HFF-Myc (cell line): ENCODE data around the gene TGFBR3L.

Source experiments
- DNase-seq: peaks from one replicate; pipeline ENCODE4 v3.0.0-alpha.2; 2011; ENCODE audit warnings: low read depth; ENCODE audit errors: extremely low read depth
- H3K4me3 ChIP-seq: replicated peaks from 2 replicates; pipeline ENCODE4 v1.5.1; 2011; ENCODE audit warnings: low read depth, mild to moderate bottlenecking, control low read depth, low read length
- CTCF ChIP-seq: IDR thresholded peaks from 2 replicates; pipeline ENCODE4 v1.5.1; 2012; ENCODE audit warnings: mild to moderate bottlenecking, low read depth, low read length, control low read depth; ENCODE audit errors: missing control alignments

The TGFBR3L gene

GRCh38 chr19:7923295-7924191 lies 8.9 kb downstream of the TGFBR3L start:
- no peak for TF ChIP-seq CTCF
- no peak overlapping the region for H3K4me3 ChIP-seq
- DNase-seq = no peak

DNA sequence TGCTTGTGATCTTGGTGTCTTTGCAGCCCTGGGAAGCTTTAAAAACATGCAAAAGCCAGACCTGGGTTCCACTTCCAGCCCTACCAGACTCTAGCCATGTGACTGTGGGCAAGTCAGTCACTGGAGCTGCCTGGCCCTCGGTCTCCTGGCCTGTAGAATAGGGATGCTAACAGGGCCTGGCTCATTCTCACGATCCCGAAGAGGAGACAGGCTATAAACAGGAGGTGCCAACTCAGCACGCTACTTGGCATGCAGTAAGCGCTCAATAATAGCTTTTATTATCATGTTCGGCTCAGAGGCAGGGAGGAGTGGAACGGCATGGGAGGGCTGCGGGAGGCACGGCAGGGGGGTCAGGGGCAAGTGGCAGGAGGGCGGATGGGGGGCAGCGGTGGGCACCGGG lies 9.6 kb downstream of the TGFBR3L start:
- H3K4me3 ChIP-seq = no peak overlapping the region
- no peak for DNase-seq
- TF ChIP-seq CTCF = no peak

GRCh38 chr19:7924651-7925170 lies 10.1 kb downstream of the TGFBR3L start:
- H3K4me3 ChIP-seq = peak overlapping the region; percentile 44
- DNase-seq = no peak
- no peak for TF ChIP-seq CTCF

DNA sequence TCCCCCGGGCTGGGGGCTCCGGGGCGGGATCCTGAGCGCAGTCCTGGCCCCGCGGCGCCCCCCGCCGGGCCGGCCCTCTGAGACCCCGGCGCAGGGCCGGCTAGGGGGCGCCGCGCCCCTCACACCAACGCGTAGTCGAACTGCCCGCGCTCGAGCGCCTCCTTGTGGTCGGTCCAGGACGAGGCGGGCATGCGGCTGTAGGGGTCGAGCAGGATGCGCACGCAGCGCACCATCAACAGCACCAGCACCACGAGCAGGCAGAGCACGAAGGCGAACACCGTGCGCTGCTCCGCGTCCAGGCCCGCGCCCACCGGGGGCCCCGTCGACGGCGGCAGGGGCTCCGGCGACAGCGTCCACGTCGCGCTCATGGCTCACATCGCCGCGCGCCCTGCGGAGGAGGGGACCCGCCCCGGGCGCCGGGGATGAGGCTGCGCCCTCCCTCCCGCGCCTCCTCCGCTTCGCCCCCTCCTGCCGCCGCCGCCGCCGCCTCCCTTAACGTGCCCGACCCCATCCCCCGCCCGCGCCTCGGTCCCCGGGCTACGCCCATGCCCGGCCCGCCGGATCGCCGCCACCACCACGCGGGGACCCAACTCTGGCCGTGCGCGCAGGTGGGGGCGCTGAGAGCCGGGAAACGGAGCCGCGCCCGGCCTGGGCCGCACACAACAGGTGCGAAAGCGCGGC lies 10.7 kb downstream of the TGFBR3L start:
- H3K4me3 ChIP-seq = peak overlapping the region; percentile 44
- TF ChIP-seq CTCF = peak; percentile 71
- no peak for DNase-seq

DNA sequence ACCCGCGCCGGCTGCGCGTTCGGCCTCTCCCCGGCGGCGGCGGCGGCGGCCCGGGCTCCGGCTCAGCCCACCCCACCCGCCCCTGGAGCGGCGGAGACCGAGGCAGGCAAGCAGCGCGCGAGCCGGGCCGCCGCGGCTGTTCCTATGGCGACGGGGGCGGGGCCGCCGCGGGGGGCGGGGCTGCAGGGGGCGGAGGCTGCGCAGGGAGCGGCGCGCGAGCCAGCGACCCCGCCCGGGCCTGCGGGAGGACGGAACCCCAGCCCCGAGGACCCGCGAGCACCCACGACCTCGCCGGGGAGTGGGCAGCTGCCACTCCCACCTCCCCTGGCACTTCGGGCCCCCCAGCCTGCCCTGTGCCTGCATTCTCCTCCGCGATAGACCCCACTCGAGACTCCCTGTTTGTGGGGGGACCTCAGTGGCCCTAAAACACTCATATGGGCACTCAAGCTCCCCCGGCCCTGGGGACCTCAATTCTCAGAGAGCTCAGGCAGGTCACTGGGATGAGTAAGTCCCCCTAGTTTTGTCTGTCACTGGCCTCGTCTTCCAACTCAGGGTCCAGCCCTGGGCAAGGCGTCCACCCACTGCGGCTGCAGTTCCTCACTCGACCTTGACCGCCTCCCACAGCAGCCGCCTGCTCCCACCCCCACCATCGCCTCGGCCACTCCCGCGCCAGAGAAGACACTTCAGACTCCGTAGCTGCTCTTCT lies 11.5 kb downstream of the TGFBR3L start, which contains the start of gene CTXN1:
CTXN1 (minus strand) TSS at position 115 of the 706 bp plus-strand sequence. CDS start 597 bp downstream, outside the sequence.
- DNase-seq = no peak
- H3K4me3 ChIP-seq = peak within 1 kb of the TSS; percentile 44
- TF ChIP-seq CTCF = no peak
